Choroid plexus epithelial cell (primary cell): ENCODE results near the gene TNRC6B.

Source experiments
- DNase-seq: peaks from one replicate; pipeline ENCODE4 v3.0.0-alpha.2; 2010; ENCODE audit warnings: low read depth
- H3K4me3 ChIP-seq: 2 replicates; pipeline ENCODE4 v1.5.1; 2011; ENCODE audit warnings: low read depth, mild to moderate bottlenecking, control low read depth, low read length, moderate library complexity
- CTCF ChIP-seq: conservative IDR thresholded peaks from 2 replicates; pipeline ENCODE4 v1.5.1; 2011; ENCODE audit warnings: low read depth, mild to moderate bottlenecking, control low read depth, inconsistent platforms, low read length, moderate library complexity

The TNRC6B gene

GRCh38 chr22:40203572-40203971 lies 25.8 kb downstream of the TNRC6B start:
- H3K4me3 ChIP-seq, result no peak overlapping the region
- DNase-seq, result peak; percentile 28
- TF ChIP-seq CTCF, result no peak

- TF ChIP-seq CTCF, result no peak
- peak; percentile 61 for DNase-seq
- H3K4me3 ChIP-seq, result no peak overlapping the region
These were observed 26.8 kb downstream of the TNRC6B start for GRCh38 chr22:40204321-40205116.

- no peak overlapping the region for H3K4me3 ChIP-seq
- TF ChIP-seq CTCF, result no peak
- DNase-seq, result no peak
These were observed 28.8 kb downstream of the TNRC6B start for GRCh38 chr22:40206561-40206960.

- DNase-seq, result no peak
These were observed 33.1 kb downstream of the TNRC6B start for GRCh38 chr22:40210818-40211217.

GRCh38 chr22:40211476-40212054 lies 33.8 kb downstream of the TNRC6B start:
- TF ChIP-seq CTCF, result no peak
- no peak overlapping the region for H3K4me3 ChIP-seq
- no peak for DNase-seq

More at GRCh38 chr22:40210818-40211217, 33.1 kb downstream of the TNRC6B start:
- TF ChIP-seq CTCF, result no peak
- H3K4me3 ChIP-seq, result no peak overlapping the region

- no peak for TF ChIP-seq CTCF
- peak; percentile 44 for DNase-seq
- H3K4me3 ChIP-seq, result no peak overlapping the region
These were observed 34.4 kb downstream of the TNRC6B start for GRCh38 chr22:40212121-40212520.

GRCh38 chr22:40213478-40213877 lies 35.8 kb downstream of the TNRC6B start:
- H3K4me3 ChIP-seq, result no peak overlapping the region
- no peak for TF ChIP-seq CTCF
- DNase-seq, result peak; percentile 26
